DMS 273 (cell line): ENCODE measurements around the gene SGMS1.
A peak's percentile ranks its signal among the peaks of the same experiment; 100 is the strongest.

Experiments used
- DNase-seq: peaks from one replicate; lab custom pipeline; 2025; ENCODE audit not compliant: unreplicated experiment; lab: John Stamatoyannopoulos, UW

SGMS1 gene

DNA sequence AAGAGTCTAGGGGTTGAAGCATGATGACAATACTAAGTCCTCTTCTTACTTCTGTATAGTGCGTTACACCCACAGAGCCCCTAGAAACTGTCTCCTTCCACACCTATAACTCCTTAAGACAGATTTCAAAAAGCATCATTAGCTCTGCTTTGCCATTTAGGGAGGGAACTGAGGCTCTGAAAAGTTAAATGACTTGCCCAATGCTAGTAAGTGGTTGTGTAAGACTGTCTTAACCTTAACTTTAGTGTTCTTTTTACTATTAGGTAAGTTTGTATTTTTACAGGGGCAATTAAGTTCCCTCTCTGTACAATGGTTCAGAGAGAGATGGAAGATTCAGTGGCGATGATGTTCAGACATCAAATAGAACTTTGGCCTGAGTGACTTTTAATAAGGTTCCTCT is 299.7 kb downstream of the SGMS1 start:
- DNase-seq: no peak

DNA sequence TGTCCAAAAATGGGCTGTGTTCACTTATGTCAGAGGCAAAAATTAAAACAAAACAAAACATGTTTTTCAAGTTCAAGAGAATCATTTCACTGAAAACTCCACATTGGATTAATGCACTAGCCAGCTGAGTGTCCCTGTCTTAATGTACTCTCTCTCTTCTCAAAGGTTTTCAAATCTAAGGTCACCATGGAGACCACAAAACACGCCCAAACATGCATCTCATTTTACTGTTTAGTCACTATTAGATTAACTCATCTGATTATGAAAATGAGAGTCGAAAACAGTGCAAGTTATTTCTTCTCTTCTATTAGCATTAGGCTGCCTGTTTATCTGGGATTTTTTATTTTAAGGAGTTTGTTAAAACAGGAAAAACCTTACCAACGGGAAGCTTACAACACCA is 301.7 kb downstream of the SGMS1 start:
- peak; percentile 2 for DNase-seq

DNA sequence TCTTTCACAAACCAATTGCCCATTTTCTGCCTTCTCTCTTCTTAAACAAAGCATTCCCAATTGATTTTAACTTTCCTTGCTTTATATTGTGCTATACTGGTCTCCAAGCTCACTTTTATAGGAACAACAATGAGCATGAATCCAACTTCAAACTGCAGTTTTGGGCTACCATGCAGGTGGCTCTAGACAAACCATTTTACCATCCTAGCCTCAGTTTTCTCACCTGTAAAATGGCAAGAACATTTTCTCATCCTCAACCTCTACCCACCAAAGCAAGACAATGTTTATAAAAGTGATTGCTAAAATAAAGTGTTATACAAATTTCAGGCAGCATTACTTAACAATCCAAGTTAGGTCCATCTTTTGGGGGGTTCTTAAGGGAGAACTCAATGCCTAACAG is 305.6 kb downstream of the SGMS1 start:
- no peak for DNase-seq

DNA sequence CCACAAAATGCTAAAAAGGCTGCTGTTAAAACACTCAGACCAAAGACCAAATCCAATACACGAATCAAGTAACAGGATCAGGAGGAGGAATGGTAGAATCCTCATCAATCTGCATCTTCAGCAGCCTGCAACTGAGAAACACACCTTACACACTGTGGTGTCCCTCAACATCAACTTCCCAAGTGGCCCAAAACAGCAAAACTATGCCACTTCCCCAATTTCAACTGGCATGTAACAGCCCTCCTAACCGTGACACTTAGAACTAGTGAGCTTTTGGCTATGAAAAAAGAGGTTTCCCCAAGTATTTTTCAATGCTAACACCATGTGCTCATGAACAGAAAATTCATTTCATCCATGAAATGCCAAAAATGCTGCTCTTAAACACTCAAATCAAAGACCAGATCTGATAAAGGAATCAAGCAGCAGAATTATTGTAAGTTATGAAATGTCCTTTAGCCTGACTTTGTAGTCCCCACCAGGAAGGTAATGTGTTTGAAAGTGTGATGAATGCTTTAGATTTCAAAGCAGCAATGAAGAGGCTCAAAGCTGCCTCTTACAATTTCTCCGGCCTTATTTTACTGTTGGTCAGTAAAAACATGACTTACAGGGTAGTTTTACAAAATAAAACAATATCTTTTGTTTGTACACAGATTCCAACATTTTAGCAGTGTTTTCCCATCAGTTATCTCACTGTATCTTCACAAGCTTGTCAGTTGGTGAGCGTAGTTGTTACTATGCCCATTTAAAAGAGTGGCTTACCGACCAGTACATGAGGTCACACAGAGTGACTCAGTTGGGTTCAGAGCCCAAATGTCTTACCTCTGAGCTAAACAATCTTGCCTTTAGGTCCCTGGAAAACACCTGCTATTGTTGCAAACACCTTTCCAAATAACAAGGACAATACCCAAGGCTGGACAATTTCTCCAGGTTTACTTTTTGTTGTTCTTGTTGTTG is 306.8 kb downstream of the SGMS1 start:
- no peak for DNase-seq

DNA sequence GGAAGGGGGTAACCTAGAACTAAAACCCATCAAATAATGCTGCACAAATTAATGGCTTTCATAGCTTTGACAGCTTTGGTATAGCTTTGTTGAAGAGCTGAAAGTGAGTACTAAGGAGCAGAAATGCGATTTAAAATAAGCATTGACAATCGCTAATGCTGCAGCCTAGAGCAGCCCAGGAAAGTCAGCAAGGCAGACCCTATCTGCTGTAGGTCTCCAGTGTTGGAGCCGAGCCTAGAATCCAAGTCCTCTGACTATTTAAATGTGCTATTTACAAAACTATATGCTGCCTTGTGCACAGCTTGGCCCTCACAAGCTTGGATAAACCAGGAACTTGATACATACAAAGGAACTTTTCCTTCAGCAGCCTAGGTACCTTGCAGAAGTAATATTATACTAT is 307.6 kb downstream of the SGMS1 start:
- no peak for DNase-seq

DNA sequence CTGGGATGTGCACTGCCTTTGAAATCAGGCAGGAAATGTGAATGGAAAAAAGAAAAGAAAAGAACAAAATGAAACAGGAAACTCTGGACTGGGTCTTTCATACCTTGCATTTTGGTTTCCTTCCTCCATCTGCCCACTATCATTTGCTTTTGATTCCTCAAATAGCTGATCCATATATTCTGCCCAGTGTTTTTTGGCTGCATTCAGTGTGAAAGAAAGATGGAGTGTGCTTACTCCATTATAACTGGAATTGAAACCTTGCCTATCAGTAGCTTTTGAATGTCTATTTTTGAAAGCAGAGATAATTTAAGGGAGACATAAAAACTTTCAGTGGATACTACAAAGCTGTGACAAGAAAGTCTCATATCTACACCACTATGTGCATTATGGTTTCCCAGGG is 308.3 kb downstream of the SGMS1 start:
- no peak for DNase-seq

DNA sequence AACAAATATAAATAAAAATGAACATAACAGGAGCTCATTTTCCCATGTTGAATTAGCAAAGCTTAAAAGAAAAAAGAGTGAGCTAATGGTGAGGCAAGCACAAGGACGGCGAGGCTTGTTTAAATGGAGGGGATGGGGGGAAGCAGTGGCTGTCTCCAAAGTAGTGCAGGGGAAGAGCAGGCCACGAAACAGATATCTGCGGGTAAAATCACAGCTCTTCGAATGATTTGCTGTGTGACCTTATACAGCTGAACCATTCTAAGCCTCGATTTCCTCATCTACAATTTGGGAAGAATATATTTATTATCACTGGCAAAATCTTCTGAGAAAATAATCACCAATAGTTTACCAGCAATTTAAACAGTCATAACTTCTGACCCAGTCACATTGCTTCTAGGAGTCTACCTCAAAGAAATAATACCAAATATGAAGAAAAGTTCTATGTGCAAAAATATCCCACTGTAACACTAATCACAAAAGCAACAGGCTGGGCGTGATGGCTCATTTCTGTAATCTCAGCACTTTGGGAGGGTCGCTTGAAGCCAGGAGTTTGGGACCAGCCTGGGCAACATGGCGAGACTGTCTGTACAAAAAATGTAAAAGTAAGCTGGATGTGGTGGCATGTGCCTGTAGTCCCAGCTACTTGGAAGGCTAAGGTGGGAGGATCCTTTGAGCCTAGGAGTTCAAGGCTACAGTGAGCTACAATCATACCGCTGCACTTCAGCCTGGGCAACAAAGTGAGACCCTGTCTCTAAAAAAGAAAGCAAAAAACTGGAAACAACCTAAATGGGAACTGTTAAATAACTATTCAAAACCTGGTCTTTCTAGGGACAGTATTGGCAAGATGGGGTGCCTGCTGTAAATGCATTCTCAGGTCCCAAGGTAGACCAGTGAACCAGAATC is 309.3 kb downstream of the SGMS1 start:
- DNase-seq: no peak

DNA sequence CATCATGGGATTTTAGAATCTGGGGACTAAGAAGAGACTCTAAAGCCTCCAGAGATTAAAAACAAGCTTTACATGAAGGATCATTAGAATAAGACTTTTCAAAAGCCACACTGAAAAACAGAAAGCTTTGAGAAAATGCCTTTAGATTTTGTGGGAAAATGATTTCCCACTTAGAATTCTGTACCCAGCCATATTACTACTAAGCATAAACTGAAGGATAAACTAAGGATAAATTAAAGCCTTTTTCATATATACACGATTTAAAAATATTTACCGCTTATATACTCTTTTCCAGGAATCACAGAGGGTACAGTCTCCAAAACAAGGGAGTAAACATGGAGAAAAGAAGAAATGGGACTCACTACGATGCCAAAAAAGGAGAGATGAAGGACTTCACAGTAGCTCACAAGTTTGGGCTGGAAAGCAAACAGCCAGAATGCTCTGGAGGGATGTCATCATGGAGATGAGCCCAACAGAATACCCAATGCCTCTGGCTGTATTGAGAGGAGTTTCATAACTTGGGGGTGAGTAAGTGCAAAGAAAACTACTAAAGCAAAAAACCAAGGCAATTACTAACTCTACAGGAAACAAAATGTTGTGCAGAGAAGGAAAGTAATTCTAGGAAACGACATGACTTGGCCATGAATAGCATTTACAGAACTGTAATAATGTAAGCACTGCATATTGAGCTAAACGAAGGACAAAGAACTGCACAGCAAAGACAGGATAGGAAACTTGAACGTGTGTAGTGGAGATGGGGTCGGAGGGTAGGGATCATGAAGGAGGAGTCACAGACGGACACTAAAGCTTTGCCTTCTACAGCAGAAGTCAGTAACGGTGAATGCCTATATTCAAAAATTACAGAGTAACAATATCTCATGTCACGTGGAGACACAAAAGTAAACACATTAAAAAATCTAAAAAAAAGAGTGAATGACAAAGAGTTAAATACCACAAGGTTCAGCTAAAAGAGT is 311.0 kb downstream of the SGMS1 start:
- DNase-seq: no peak

DNA sequence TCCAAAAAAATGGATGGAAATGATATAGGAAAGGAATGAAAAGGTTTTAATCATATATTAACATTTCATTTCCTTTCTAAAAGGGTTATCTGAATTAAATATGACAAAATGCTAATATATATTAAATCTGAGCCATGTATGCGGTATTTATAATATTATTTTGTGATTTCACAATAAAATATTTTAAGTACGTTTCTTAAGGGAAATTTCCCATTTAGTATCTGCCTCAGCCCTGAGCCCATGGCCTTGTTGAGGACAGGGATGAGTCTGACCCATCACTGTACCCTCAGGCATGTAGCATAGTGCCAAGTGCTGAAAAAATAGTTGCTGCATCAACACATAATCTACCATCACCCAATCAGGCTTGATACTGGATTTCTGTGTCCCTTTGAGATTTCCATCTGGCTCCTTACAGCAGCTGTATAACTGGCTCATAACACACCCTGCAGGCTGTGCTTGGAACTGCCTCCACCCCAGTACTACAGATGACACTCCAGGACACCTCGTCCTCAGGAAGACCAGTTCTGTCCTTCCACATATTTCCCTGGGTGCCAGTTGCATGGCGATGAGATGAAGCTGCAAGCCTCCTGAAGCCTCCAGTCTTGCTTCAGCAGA is 313.1 kb downstream of the SGMS1 start:
- DNase-seq: peak; percentile 50

DNA sequence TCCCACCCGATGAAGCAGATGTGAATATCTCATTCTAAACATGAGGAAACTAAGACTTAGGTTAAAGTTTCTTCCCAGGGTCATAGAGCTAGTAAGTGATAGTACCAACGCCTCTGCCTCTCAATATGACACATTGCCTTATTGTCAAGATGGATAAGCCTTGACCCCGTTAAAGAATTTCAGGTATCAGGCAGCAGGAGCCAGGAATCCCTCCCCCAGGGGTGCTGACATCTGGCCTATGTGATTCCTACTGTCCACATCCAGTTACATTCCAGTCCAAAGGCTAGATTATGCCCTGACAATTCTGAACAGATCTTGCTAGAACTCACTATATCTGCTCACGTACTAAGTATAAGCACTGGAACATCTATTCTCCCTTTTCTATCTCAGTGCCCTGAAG is 314.4 kb downstream of the SGMS1 start:
- no peak for DNase-seq

DNA sequence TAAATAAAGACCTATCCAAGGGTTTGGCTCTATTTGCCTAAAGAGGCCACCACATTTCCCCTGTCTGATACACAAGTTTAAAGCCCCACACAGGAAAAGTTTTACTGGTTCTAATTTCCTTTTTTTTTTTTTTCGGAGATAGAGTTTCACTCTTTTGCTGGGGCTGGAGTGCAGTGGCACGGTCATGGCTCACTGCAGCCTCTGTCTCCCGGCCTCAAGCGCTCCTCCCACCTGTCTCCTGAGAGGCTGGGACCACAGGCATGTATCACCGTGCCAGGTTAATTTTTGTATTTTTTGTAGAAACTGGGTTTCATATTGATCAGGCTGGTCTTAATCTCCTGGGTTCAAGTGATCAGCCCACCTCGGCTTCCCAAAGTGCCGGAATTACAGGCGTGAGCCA is 319.1 kb downstream of the SGMS1 start:
- DNase-seq: no peak

DNA sequence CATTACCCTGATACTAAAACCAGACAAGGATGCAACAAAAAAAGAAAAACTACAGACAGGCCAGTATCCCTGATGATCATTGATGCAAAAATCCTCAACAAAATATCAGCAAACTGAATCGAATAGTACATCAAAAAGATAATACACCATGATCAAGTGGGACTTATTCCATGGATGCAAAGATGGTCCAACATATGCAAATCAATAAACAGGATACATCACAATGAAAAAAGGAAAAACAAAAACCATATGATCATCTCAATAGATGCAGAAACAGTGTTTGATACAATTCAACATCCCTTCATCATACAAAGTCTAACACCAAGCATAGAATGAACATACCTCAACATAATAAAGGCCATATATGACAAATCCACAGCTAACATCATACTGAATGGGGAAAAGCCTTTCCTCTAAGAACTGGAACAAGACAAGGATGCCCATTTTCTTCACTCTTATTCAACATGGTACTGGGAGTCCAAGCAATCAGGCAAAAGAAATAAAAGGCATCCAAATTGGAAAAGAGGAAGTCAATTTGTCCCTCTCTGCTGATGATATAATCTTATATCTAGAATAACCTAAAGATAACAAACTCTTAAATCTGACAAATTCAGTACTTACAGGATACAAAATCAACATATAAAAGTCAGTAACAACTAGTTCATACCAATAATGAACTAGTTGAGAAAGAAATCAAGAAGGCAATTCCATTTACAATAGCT is 323.6 kb downstream of the SGMS1 start:
- no peak for DNase-seq

DNA sequence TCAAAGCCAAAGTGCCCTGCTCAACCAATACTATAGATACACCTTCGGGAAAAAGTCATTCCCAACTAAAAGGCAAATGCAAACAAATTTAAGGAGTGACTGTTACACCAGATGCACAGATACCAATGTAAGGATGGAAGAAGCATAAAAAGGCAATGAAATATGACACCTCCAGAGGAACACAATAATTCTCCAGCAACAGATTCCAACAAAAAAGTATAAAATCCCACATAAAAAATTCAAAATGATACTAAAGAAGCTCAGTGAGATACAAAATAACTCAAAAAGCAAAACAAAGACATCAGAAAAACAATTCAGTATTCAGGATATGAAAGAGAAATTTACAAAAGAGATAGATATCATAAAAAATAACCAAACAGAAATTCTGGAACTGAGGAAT is 328.4 kb downstream of the SGMS1 start:
- DNase-seq: no peak

DNA sequence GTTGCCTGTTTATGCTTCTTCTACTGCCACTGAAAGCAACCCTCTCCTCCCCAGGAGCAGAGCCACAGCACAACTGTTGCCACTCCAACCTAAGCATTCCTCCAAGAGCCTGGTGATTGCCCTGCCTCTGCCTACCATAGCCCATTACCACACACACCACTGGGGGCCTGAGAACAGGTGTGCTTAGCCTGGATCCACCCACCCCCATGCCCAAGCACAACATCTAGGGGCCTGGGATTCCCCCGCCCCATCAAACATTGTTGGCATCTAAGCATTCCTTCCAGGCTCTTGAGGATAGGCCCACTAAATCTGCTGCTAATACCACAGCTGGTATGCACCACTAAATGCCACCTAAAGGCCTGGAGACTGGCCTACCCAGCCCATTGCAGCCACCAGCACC is 329.2 kb downstream of the SGMS1 start:
- no peak for DNase-seq

DNA sequence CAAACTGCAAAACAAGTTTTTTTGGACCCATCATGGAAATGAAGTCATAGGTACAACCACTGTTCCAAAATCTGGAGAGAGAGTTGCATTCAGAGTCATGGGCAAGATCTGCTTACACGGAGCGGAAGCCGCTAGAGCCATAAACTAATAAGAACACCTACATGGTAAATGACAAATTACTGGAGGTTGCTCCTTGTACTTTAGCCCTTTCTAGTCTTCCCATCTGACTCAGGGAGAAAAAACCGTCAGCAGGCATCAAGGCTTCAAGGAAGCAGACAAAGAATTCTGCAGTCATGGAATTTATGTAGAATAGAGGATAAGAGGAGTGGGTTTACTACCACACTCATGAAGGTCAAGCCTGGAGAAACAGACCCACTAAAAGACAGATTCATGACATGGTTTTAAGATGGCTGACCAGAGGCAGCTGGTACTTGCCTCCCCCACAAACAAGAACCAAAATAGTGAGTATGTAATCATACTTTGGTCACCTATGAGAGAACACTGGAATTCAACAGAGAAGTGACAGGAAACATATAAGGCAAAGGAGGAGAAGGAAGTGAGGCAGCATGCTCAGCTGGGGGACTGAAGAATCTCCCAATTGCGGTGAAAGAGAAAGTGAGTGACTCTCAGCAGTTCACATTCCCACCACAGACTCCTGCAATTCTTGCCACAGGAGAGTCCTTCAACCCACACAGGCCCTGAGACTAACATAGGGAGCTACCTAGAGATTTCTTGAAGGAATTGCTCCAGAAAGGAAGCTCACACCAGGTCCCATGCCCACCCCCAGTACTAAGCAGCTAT is 330.0 kb downstream of the SGMS1 start:
- DNase-seq: no peak

DNA sequence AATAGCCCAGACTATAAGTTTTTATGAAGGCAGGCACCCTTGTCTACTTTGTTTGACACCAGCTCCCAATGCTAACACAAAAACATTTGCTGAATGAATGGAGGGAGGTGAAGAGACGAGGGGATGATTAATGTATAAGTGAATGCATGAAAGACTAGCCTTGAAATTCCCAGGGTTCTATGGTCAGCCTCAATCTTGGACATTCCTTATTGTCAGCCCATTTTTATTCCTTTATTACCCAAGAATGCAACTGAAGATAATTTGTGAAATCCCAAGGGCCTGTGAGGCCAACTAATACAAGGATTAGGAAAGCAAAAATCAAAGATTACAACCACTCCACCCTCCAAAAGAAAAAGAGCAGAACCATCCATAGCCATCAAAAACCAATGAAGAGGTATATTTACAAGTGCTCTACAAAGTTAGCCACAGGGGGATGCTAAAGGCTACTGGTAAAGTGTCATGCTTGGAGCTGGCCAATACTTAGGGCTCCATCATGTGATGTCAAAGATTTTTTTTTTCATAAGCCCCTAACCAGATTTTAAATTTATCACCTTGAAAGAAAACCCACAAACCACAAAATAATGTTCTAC is 332.4 kb downstream of the SGMS1 start:
- DNase-seq: no peak

DNA sequence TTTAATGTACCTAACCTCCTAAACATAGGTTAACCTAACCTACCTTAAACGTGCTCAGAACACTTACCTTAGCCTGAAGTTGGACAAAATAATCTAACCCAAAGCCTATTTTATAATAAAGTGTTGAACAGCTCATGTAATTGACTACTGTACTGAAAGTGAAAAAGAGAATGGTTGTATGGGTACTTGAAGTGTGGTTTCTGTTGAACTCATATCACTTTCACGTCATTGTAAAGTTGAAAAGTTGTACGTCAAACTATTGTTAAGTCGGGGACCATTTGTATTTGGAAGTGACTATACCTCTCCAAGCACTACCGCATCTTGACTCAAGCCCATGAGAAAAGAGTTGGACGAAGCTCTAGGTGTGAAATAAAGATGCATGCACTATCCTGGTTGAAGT is 334.6 kb downstream of the SGMS1 start:
- no peak for DNase-seq

DNA sequence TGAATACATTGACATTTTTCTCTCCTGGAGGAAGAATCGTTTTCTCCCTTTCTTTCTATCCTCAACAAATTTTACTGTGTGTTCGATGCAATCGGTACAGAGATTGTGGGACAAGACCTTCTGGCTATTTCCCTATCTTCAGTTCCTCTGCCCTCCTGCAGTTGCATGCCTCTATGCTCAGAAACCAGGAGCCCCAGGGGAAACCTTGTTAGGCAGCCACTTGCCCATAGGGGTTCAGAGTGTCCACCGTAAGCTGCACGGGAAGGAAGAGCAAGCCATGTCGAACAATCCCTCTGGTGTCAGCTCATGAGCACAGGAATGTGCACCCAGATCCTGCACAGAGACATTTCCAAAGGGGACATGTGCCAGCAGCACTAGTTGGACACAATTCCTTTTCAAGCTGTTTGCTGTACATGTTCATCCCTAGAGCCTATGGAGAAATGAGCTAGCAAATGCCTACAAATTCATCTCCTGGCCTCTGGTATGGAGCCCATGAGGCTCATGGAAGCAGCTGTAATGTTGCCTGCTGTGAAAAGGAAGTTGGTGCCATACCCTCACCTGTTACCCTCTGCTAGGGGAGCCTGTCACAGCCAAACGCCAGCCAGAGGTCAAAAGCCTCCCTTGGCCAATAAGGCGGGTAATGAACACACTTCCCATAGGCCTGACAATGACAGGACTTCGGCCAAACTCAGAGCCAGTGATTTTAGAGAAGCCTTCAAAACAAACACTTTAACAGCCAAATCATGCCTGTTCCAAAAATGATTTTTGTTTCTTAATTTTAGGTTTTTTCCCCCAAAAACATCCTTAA is 336.6 kb downstream of the SGMS1 start:
- DNase-seq: no peak
